ENCODE measurements around the gene INSM1. TPM values are rescaled to one million over a fixed set of nuclear protein-coding genes. Genes with fewer than 3 reads are reported as not detected.

Gene INSM1
- total RNA-seq, 1 experiment from 2014 or later = 3.3 TPM

GRCh38 chr20:20329564-20329963, 38.3 kb upstream of the INSM1 start:
- ATAC-seq (no peak), DNase-seq (ENCODE audit: low spot score) (no peak)
- ChIA-PET CTCF (no interaction called here), POLR2A (no interaction called here)
- H3K9me3 Mint-ChIP-seq = no peaks in the 10 kb centered on the region
- no peak overlapping the region for H3K4me3 Mint-ChIP-seq
- H3K4me1 Mint-ChIP-seq = no peaks in the 10 kb centered on the region
- peak overlapping the region; percentile 30; the same call in 1 of the 2 replicates for H3K27ac Mint-ChIP-seq
- no peaks in the 10 kb centered on the region for H3K27me3 Mint-ChIP-seq (ENCODE audit: low read depth)
- TF ChIP-seq ZSCAN18 (CRISPR knock-in tag; IDR thresholded peaks at IDR 0.05) (no peak), ATF1 (CRISPR knock-in tag; IDR thresholded peaks at IDR 0.05) (no peak), SMAD3 (CRISPR knock-in tag; IDR thresholded peaks at IDR 0.05; ENCODE audit: borderline replicate concordance) (no peak), TEAD1 (CRISPR knock-in tag; IDR thresholded peaks at IDR 0.05) (no peak), CTCF (IDR thresholded peaks at IDR 0.05) (no peak), ZNF232 (CRISPR knock-in tag; IDR thresholded peaks at IDR 0.05) (no peak), FOXP4 (CRISPR knock-in tag; IDR thresholded peaks at IDR 0.05) (no peak), JUN (CRISPR knock-in tag; IDR thresholded peaks at IDR 0.05) (no peak), ZBTB43 (CRISPR knock-in tag; IDR thresholded peaks at IDR 0.05) (no peak), ZBTB21 (CRISPR knock-in tag; IDR thresholded peaks at IDR 0.05; ENCODE audit: borderline replicate concordance) (no peak), ZNF396 (CRISPR knock-in tag; IDR thresholded peaks at IDR 0.05; ENCODE audit: borderline replicate concordance) (no peak), FOXK1 (CRISPR knock-in tag; IDR thresholded peaks at IDR 0.05) (no peak), ZNF532 (CRISPR knock-in tag; IDR thresholded peaks at IDR 0.05; ENCODE audit: borderline replicate concordance) (no peak), SMAD4 (CRISPR knock-in tag; IDR thresholded peaks at IDR 0.05) (no peak), ZNF671 (CRISPR knock-in tag; IDR thresholded peaks at IDR 0.05) (no peak), NFYB (CRISPR knock-in tag; conservative IDR thresholded peaks at IDR 0.05; ENCODE audit: low read depth) (no peak)
- no peaks in the 10 kb centered on the region for H3K36me3 Mint-ChIP-seq

- Mint-ChIP-seq H3K4me1 (no peaks in the 10 kb centered on the region), H3K36me3 (no peaks in the 10 kb centered on the region), H3K27me3 (ENCODE audit: low read depth) (no peaks in the 10 kb centered on the region), H3K4me3 (no peak overlapping the region), H3K9me3 (peaks cover 12% of the 10 kb centered on the region), H3K27ac (no peak overlapping the region)
- POLR2A ChIA-PET = no interaction called here
- ATAC-seq (no peak), DNase-seq (ENCODE audit: low spot score) (no peak)
- CTCF ChIA-PET = no interaction called here
- TF ChIP-seq GRHL2 (CRISPR knock-in tag; IDR thresholded peaks at IDR 0.05; ENCODE audit: insufficient replicate concordance, severe bottlenecking) = no peak
These were observed 36.7 kb upstream of the INSM1 start for GRCh38 chr20:20331156-20331555.

Measured in WTC11 (cell line).